Measurements from ENCODE around the gene VWA5B2. TPM values are rescaled to one million over a fixed set of nuclear protein-coding genes. Genes with fewer than 3 reads are reported as not detected.

VWA5B2 gene
- total RNA-seq, 1 experiment from 2014 or later: 0.44 TPM

- Mint-ChIP-seq H3K27ac (no peak overlapping the region), H3K27me3 (ENCODE audit: low read depth) (peaks cover 47% of the 10 kb centered on the region), H3K9me3 (peaks cover 3% of the 10 kb centered on the region), H3K4me1 (peaks cover 5% of the 10 kb centered on the region), H3K36me3 (no peaks in the 10 kb centered on the region), H3K4me3 (no peak overlapping the region)
- no peak for TF ChIP-seq NR2C2 (CRISPR knock-in tag; IDR thresholded peaks at IDR 0.05)
- no peak for TF ChIP-seq MLX (CRISPR knock-in tag; IDR thresholded peaks at IDR 0.05)
- TF ChIP-seq, protein P1, sequence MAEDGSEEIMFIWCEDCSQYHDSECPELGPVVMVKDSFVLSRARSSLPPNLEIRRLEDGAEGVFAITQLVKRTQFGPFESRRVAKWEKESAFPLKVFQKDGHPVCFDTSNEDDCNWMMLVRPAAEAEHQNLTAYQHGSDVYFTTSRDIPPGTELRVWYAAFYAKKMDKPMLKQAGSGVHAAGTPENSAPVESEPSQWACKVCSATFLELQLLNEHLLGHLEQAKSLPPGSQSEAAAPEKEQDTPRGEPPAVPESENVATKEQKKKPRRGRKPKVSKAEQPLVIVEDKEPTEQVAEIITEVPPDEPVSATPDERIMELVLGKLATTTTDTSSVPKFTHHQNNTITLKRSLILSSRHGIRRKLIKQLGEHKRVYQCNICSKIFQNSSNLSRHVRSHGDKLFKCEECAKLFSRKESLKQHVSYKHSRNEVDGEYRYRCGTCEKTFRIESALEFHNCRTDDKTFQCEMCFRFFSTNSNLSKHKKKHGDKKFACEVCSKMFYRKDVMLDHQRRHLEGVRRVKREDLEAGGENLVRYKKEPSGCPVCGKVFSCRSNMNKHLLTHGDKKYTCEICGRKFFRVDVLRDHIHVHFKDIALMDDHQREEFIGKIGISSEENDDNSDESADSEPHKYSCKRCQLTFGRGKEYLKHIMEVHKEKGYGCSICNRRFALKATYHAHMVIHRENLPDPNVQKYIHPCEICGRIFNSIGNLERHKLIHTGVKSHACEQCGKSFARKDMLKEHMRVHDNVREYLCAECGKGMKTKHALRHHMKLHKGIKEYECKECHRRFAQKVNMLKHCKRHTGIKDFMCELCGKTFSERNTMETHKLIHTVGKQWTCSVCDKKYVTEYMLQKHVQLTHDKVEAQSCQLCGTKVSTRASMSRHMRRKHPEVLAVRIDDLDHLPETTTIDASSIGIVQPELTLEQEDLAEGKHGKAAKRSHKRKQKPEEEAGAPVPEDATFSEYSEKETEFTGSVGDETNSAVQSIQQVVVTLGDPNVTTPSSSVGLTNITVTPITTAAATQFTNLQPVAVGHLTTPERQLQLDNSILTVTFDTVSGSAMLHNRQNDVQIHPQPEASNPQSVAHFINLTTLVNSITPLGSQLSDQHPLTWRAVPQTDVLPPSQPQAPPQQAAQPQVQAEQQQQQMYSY (CRISPR knock-in tag; IDR thresholded peaks at IDR 0.05): no peak
- ChIA-PET POLR2A (no interaction called here), CTCF (interaction anchor here (1.1 kb wide), 1 partner anchor 13 kb away, joined by 3 read pairs; no protein-coding TSS in a partner anchor)
- DNase-seq (ENCODE audit: low spot score) (no peak), ATAC-seq (no peak)
Measured at GRCh38 chr3:184272269-184272668, 42.9 kb downstream of the VWA5B2 start.

DNA sequence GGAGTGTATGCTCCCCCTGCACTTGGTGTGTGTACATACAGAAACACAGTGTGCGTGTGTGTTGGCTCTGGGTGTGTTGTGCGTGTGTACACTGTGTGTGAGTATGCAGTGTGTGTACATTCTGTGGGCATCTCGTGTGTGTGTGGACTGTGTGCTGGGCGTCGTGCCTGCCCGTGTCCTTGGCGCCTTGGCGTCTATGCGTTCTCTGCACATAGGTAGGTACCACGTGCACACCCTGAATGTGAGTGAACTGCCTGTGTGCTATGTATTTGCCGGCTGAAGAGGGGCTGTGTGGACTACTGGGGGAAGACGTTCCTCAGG is 46.0 kb downstream of the VWA5B2 start:
- H3K4me3 Mint-ChIP-seq: peak overlapping the region; percentile 74
- peaks cover 57% of the 10 kb centered on the region for H3K27me3 Mint-ChIP-seq (ENCODE audit: low read depth)
- TF ChIP-seq NFE2L1 (CRISPR knock-in tag; IDR thresholded peaks at IDR 0.05): no peak
- TF ChIP-seq, protein P2, sequence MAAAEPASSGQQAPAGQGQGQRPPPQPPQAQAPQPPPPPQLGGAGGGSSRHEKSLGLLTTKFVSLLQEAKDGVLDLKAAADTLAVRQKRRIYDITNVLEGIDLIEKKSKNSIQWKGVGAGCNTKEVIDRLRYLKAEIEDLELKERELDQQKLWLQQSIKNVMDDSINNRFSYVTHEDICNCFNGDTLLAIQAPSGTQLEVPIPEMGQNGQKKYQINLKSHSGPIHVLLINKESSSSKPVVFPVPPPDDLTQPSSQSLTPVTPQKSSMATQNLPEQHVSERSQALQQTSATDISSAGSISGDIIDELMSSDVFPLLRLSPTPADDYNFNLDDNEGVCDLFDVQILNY (CRISPR knock-in tag; IDR thresholded peaks at IDR 0.05): no peak
- TF ChIP-seq, protein P3, sequence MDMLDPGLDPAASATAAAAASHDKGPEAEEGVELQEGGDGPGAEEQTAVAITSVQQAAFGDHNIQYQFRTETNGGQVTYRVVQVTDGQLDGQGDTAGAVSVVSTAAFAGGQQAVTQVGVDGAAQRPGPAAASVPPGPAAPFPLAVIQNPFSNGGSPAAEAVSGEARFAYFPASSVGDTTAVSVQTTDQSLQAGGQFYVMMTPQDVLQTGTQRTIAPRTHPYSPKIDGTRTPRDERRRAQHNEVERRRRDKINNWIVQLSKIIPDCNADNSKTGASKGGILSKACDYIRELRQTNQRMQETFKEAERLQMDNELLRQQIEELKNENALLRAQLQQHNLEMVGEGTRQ (CRISPR knock-in tag; IDR thresholded peaks at IDR 0.05): no peak
- no peak for TF ChIP-seq ERG (CRISPR knock-in tag; IDR thresholded peaks at IDR 0.05)
- TF ChIP-seq ZNF263 (CRISPR knock-in tag; IDR thresholded peaks at IDR 0.05; ENCODE audit: low read depth): no peak

DNA sequence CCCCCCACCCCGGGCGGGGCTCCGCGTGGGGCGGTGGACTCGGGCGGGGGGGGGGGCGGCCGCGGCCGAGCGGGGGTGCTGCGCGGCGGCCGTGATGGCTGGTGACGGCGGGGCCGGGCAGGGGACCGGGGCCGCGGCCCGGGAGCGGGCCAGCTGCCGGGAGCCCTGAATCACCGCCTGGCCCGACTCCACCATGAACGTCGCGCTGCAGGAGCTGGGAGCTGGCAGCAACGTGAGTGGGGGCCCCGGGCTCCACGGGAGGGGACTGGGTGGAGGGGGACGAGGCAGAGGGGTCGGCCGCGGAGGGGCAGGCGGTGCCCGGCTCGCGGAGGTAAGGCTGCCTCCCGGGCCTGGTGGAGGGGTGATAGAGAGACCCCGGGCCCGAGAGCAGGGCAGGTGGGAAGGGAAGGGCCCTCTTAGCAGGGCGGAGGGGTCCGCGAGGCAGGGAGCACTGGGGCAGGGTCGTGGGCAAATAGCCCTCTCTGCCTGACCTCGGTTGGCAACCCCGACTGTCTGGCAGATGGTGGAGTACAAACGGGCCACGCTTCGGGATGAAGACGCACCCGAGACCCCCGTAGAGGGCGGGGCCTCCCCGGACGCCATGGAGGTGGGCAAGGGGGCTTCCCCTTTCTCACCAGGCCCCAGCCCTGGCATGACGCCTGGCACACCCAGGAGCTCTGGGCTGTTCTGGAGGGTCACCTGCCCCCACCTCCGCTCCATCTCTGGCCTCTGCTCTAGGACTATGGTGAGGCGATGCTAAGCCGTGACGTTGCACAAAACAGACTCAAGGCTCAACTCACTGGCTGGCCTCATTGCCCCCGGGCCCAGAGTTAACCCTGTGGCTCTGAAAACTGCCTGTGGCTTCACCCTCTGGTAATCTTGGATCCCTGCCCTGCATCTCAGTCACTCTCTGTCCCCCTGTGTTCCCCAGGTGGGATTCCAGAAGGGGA is 46.9 kb downstream of the VWA5B2 start, which contains the start of gene ECE2:
Gene ECE2 (plus strand): TSS at position 62 of the 950 bp plus-strand sequence. CDS start 132 bp downstream, at position 194.
- no peak for DNase-seq (ENCODE audit: low spot score)
- POLR2A ChIA-PET: no interaction called here
- CTCF ChIA-PET: interaction anchor here (0.8 to 1.0 kb wide), 2 partner anchors 9 to 16 kb away, joined by 3 read pairs; no protein-coding TSS in a partner anchor
- peaks cover 5% of the 10 kb centered on the region for H3K4me1 Mint-ChIP-seq
- peak within 1 kb of the TSS; percentile 74 for H3K4me3 Mint-ChIP-seq
- no peaks in the 10 kb centered on the region for H3K9me3 Mint-ChIP-seq
- ATAC-seq: peak; percentile 76
- no peaks in the 10 kb centered on the region for H3K36me3 Mint-ChIP-seq
- H3K27me3 Mint-ChIP-seq (ENCODE audit: low read depth): peaks cover 57% of the 10 kb centered on the region
- H3K27ac Mint-ChIP-seq: no peak within 1 kb of the TSS
- TF ChIP-seq GABPB1 (CRISPR knock-in tag; IDR thresholded peaks at IDR 0.05) (no peak), ZNF671 (CRISPR knock-in tag; IDR thresholded peaks at IDR 0.05) (no peak), SMAD3 (CRISPR knock-in tag; IDR thresholded peaks at IDR 0.05; ENCODE audit: borderline replicate concordance) (no peak), SP1 (CRISPR knock-in tag; conservative IDR thresholded peaks at IDR 0.05) (no peak), STAT6 (CRISPR knock-in tag; conservative IDR thresholded peaks at IDR 0.05; ENCODE audit: low read depth) (no peak), ZBTB43 (CRISPR knock-in tag; IDR thresholded peaks at IDR 0.05) (no peak), JUN (CRISPR knock-in tag; IDR thresholded peaks at IDR 0.05) (no peak)
- TF ChIP-seq, protein P4, sequence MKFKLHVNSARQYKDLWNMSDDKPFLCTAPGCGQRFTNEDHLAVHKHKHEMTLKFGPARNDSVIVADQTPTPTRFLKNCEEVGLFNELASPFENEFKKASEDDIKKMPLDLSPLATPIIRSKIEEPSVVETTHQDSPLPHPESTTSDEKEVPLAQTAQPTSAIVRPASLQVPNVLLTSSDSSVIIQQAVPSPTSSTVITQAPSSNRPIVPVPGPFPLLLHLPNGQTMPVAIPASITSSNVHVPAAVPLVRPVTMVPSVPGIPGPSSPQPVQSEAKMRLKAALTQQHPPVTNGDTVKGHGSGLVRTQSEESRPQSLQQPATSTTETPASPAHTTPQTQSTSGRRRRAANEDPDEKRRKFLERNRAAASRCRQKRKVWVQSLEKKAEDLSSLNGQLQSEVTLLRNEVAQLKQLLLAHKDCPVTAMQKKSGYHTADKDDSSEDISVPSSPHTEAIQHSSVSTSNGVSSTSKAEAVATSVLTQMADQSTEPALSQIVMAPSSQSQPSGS (CRISPR knock-in tag; IDR thresholded peaks at IDR 0.05; ENCODE audit: borderline replicate concordance, low read depth): no peak

More for the DNA sequence above, 46.0 kb downstream of the VWA5B2 start:
- ATAC-seq: no peak; the same call in 1 of the 2 replicates
- Mint-ChIP-seq H3K36me3 (no peaks in the 10 kb centered on the region), H3K9me3 (no peaks in the 10 kb centered on the region), H3K27ac (no peak overlapping the region), H3K4me1 (peaks cover 5% of the 10 kb centered on the region)
- DNase-seq (ENCODE audit: low spot score): no peak
- ChIA-PET CTCF (interaction anchor here (0.8 to 1.0 kb wide), 2 partner anchors 10 to 15 kb away, joined by 3 read pairs; no protein-coding TSS in a partner anchor), POLR2A (no interaction called here)

Data from WTC11 (cell line).